ENCODE measurements around the gene HSPBP1. TPM values are rescaled to one million over a fixed set of nuclear protein-coding genes. Genes with fewer than 3 reads are reported as not detected.

The HSPBP1 gene
- total and polyA plus RNA-seq, 2 donors (not counting 3 experiments of a cell fraction or from before 2014, with no cell fraction given) = 30.4 to 47.5 TPM

- Histone ChIP-seq H3K36me3 (ENCODE audit: control insufficient read depth in 2 of 2, extremely low read depth in 1 of 2, insufficient read depth in 2 of 2, low read length in 2 of 2) (no peaks in the 10 kb centered on the region), H4K20me1 (replicated peaks; ENCODE audit: control insufficient read depth, extremely low read depth, insufficient read depth, low read length) (no peaks in the 10 kb centered on the region), H3K4me3 (replicated peaks in 1 of 3; ENCODE audit: insufficient read depth in 1 of 3, low read depth in 1 of 3, low read length in 3 of 3) (no peak overlapping the region), H3K9me1 (replicated peaks; ENCODE audit: control insufficient read depth, extremely low read depth, insufficient read depth, low read length) (no peaks in the 10 kb centered on the region), H3K27ac (ENCODE audit: insufficient read depth, low read depth, low read length) (no peak overlapping the region), H3K27me3 (ENCODE audit: control insufficient read depth in 2 of 2, insufficient read depth in 2 of 2, low read length in 2 of 2) (no peaks in the 10 kb centered on the region), H2AFZ (ENCODE audit: low read depth, low read length) (no peak overlapping the region), H3K4me2 (ENCODE audit: insufficient read depth, low read length) (no peak overlapping the region), H3K4me1 (ENCODE audit: control insufficient read depth, extremely low read depth, insufficient read depth, low read length) (no peaks in the 10 kb centered on the region), H3K79me2 (ENCODE audit: control insufficient read depth, insufficient read depth, low read length) (no peaks in the 10 kb centered on the region), H3K9me3 (replicated peaks; ENCODE audit: control insufficient read depth, insufficient read depth, low read length) (no peaks in the 10 kb centered on the region), H3K9ac (replicated peaks; ENCODE audit: extremely low read depth, insufficient read depth, low read length) (no peak overlapping the region)
- TF ChIP-seq POLR2A (IDR thresholded peaks at IDR 0.05; ENCODE audit: low read depth, low read length) (no peak), GATA2 (IDR thresholded peaks at IDR 0.05; ENCODE audit: insufficient read depth, insufficient read length, low read depth, low read length) (no peak), FOS (IDR thresholded peaks at IDR 0.05; ENCODE audit: borderline replicate concordance, insufficient read depth, low read length) (no peak), MAX (IDR thresholded peaks at IDR 0.05; ENCODE audit: insufficient read depth, insufficient read length) (no peak), MYC (IDR thresholded peaks at IDR 0.05; ENCODE audit: low read depth, low read length) (no peak), POLR2AphosphoS5 (IDR thresholded peaks at IDR 0.05; ENCODE audit: insufficient read depth, low read depth, low read length) (no peak), EZH2 (IDR thresholded peaks at IDR 0.05; ENCODE audit: borderline replicate concordance, low read depth, low read length, severe bottlenecking) (no peak), JUN (IDR thresholded peaks at IDR 0.05; ENCODE audit: borderline replicate concordance, insufficient read depth, insufficient read length, low read depth) (no peak), CTCF (IDR thresholded peaks at IDR 0.05; ENCODE audit: extremely low read depth in 1 of 2, insufficient read depth in 1 of 2, low read depth in 1 of 2, low read length in 2 of 2) (no peak)
- BruUV-seq (replicated peaks) = no TSS peak
- intact Hi-C loops (cut with micrococcal nuclease) (no loop called here), dilution Hi-C loops (cut with MboI; ENCODE audit: extremely low pct_ligation_motif_present, low sequenced_read_pairs) (no loop called here)
- ChIA-PET CTCF (no interaction called here), POLR2A (no interaction called here)
- FAIRE-seq (no peak), DNase-seq (ENCODE audit: low read depth, low spot score) (no peak)
Measured at GRCh38 chr19:55265723-55266386, 14.1 kb downstream of the HSPBP1 start.
